H1 (cell line): ENCODE results near the gene ELL. TPM values are rescaled to one million over a fixed set of nuclear protein-coding genes. Genes with fewer than 3 reads are reported as not detected.

Experiments
- ATF3 ChIP-seq: IDR thresholded peaks from 2 replicates; pipeline ENCODE4 v1.6.1; 2011; ENCODE audit warnings: low read depth, mild to moderate bottlenecking, low read length; ENCODE audit not compliant: insufficient read depth
- CHD1 ChIP-seq: IDR thresholded peaks from 2 replicates; pipeline ENCODE4 v1.6.1; 2012; ENCODE audit warnings: low read depth, low read length, improper control_type of control experiment
- CTBP2 ChIP-seq: IDR thresholded peaks from 2 replicates; pipeline ENCODE4 v1.7.0; 2011; ENCODE audit warnings: borderline replicate concordance, mild to moderate bottlenecking, moderate library complexity, mixed read lengths, low read length; ENCODE audit not compliant: insufficient read depth, insufficient read length
- EZH2 ChIP-seq: fragments of 200-600 bp; sonication (generic); IDR thresholded peaks from 2 replicates; pipeline ENCODE4 v1.7.1; 2012; ENCODE audit warnings: low read depth, mild to moderate bottlenecking, moderate library complexity, low read length, inconsistent platforms; ENCODE audit not compliant: severe bottlenecking
- KDM1A ChIP-seq: fragments of 200-600, 300-600 bp; sonication (generic); IDR thresholded peaks from 2 replicates; pipeline ENCODE4 v1.7.1; 2016; ENCODE audit warnings: mild to moderate bottlenecking, low read length, borderline replicate concordance
- MAFK ChIP-seq: IDR thresholded peaks from 2 replicates; pipeline ENCODE4 v1.6.1; 2012; ENCODE audit warnings: low read depth, mild to moderate bottlenecking, improper control_type of control experiment, low read length
- RBBP5 ChIP-seq: IDR thresholded peaks from 2 replicates; pipeline ENCODE4 v1.7.1; 2012; ENCODE audit warnings: low read depth, mild to moderate bottlenecking, inconsistent platforms, low read length, moderate library complexity, borderline replicate concordance
- SAP30 ChIP-seq: fragments of 300-600 bp; sonication (generic); IDR thresholded peaks from 2 replicates; pipeline ENCODE4 v1.7.1; 2012; ENCODE audit warnings: low read length, moderate library complexity, mild to moderate bottlenecking, inconsistent platforms; ENCODE audit not compliant: insufficient read depth, insufficient replicate concordance
- SIN3A ChIP-seq, 2 experiments: IDR thresholded peaks in 1 of 2; conservative IDR thresholded peaks in 1 of 2; 2 replicates each; pipeline ENCODE4 v1.6.1; 2011 to 2012; ENCODE audit warnings: low read length in 2 of 2, improper control_type of control experiment in 1 of 2, low read depth in 1 of 2, mild to moderate bottlenecking in 1 of 2
- SP1 ChIP-seq: IDR thresholded peaks from 2 replicates; pipeline ENCODE4 v1.6.1; 2011; ENCODE audit warnings: low read depth, low read length
- TAF7 ChIP-seq: optimal IDR thresholded peaks from 2 replicates; pipeline ENCODE3; 2011; ENCODE audit warnings: low read depth, mild to moderate bottlenecking, inconsistent platforms, low read length, moderate library complexity, borderline replicate concordance
- polyA plus RNA-seq, 7 experiments: library from polyadenylated mRNA; depleted of rRNA in 3 of 7; stranded (reverse) in 5 of 7; unstranded in 2 of 7; fragments of >200 nt in 5 of 7; fragments of 200-250 nt in 2 of 7; gene quantifications; 1 replicate in 5 of 7; 2 replicates in 1 of 7; 4 replicates in 1 of 7; pipeline versions ENCODE4 v1.2.1 to v1.2.3, GENCODE V29; 2011 to 2013; ENCODE audit warnings: missing spikeins in 2 of 7, mixed read lengths in 2 of 7
- total RNA-seq: library from RNA; stranded (reverse); fragmentation: NEBNext Ultra II Directional; extraction: Animal tissue kit (Norgen Biotek cat#: 25700); gene quantifications from 2 replicates; pipeline ENCODE4 v1.2.1, GENCODE V29; 2021

ELL gene
- total and polyA plus RNA-seq, 2 of the 8 experiments (the other 6 are each of a cell fraction or from before 2014, with no cell fraction given), result 5.2 to 10.5 TPM

GRCh38 chr19:18508585-18508984 lies 13.3 kb downstream of the ELL start (continued):
- TF ChIP-seq SIN3A (conservative IDR thresholded peaks at IDR 0.05 in 1 of 2, IDR thresholded peaks at IDR 0.05 in 1 of 2; ENCODE audit: low read depth in 1 of 2, low read length in 2 of 2), result no peak
- no peak for TF ChIP-seq SP1
- no peak for TF ChIP-seq MAFK
- TF ChIP-seq CHD1, result no peak
- no peak for TF ChIP-seq EZH2
- TF ChIP-seq ATF3, result no peak
- TF ChIP-seq TAF7, result no peak
- TF ChIP-seq CTBP2, result no peak
- no peak for TF ChIP-seq RBBP5
- no peak for TF ChIP-seq KDM1A
- no peak for TF ChIP-seq SAP30
